Liver (tissue), 3 donors: Measurements from ENCODE around the gene JAK2.

Experiments
- CTCF ChIP-seq: fragments of 150-350 bp; IDR thresholded peaks from 2 replicates; pipeline ENCODE4 v1.5.1; 2017; ENCODE audit warnings: improper control_type of control experiment, low read depth, low read length; ENCODE audit not compliant: missing input control
- JUND ChIP-seq, 2 donors: IDR thresholded peaks; 2 replicates each; pipeline ENCODE4 v1.6.1; 2016; ENCODE audit warnings: antibody characterized with exemption in 2 of 2
- donor health status: healthy.
- donor health status: healthy.

- no peak for TF ChIP-seq CTCF
- no peak for TF ChIP-seq JUND (IDR thresholded peaks at IDR 0.05)
Observed at GRCh38 chr9:5072871-5073270, 87.8 kb downstream of the JAK2 start.
